ENCODE results near the gene FGF5. TPM values are rescaled to one million over a fixed set of nuclear protein-coding genes. Genes with fewer than 3 reads are reported as not detected.

FGF5 gene
- total and polyA plus RNA-seq, 2 of the 13 experiments (the other 11 are each of a cell fraction or from before 2014, with no cell fraction given), result not detected

- Histone ChIP-seq H3K79me2 (ENCODE audit: insufficient read depth, low read length) (no peaks in the 10 kb centered on the region), H3K4me3 (replicated peaks in 1 of 3; ENCODE audit: insufficient read depth in 1 of 3, low read depth in 2 of 3, low read length in 3 of 3) (no peak overlapping the region), H4K20me1 (ENCODE audit: insufficient read depth, low read length) (no peaks in the 10 kb centered on the region), H3K9ac (ENCODE audit: insufficient read depth, low read depth, low read length) (no peak overlapping the region), H3K27me3 (ENCODE audit: control insufficient read depth in 1 of 2, insufficient read depth in 2 of 2, low read length in 2 of 2) (no peaks in the 10 kb centered on the region), H3K9me3 (ENCODE audit: low read length) (no peaks in the 10 kb centered on the region), H2AFZ (ENCODE audit: low read length) (no peak overlapping the region), H3K4me1 (ENCODE audit: insufficient read depth, low read length) (no peaks in the 10 kb centered on the region), H3K4me2 (ENCODE audit: low read depth, low read length) (no peak overlapping the region), H3K36me3 (replicated peaks in 1 of 2; ENCODE audit: control insufficient read depth in 1 of 2, insufficient read depth in 2 of 2, low read length in 2 of 2) (no peaks in the 10 kb centered on the region), H3K27ac (ENCODE audit: extremely low read length, insufficient read depth, low read length) (no peak overlapping the region)
- CTCF ChIA-PET (ENCODE audit: low intra/inter-chr PET ratio, low total read pairs), result no interaction called here
- no peak for ATAC-seq
- DNase-seq (ENCODE audit: low spot score), result no peak
- in situ Hi-C loops (cut with HindIII; ENCODE audit: extremely low pct_ligation_motif_present, low pct_unique_long_range_greater_than_20kb), result no loop called here
- no peak for FAIRE-seq
- no TSS peak for BruUV-seq (replicated peaks)
- no peak for TF ChIP-seq ZNF180 (CRISPR knock-in tag; IDR thresholded peaks at IDR 0.05; ENCODE audit: borderline replicate concordance, low read depth)
- no peak for TF ChIP-seq ARNTL (CRISPR knock-in tag; IDR thresholded peaks at IDR 0.05)
- TF ChIP-seq MTA3 (CRISPR knock-in tag; IDR thresholded peaks at IDR 0.05), result no peak
- TF ChIP-seq ZNF24 (IDR thresholded peaks at IDR 0.05), result no peak
- TF ChIP-seq CENPX (CRISPR knock-in tag; IDR thresholded peaks at IDR 0.05), result no peak
- TF ChIP-seq ZNF567 (CRISPR knock-in tag; IDR thresholded peaks at IDR 0.05; ENCODE audit: borderline replicate concordance), result no peak
- no peak for TF ChIP-seq ZNF460 (CRISPR knock-in tag; IDR thresholded peaks at IDR 0.05; ENCODE audit: borderline replicate concordance)
- no peak for TF ChIP-seq THRA (CRISPR knock-in tag; IDR thresholded peaks at IDR 0.05; ENCODE audit: borderline replicate concordance)
- TF ChIP-seq ZSCAN30 (CRISPR knock-in tag; IDR thresholded peaks at IDR 0.05), result no peak
- TF ChIP-seq ZNF879 (CRISPR knock-in tag; IDR thresholded peaks at IDR 0.05), result no peak
- TF ChIP-seq ZNF329 (CRISPR knock-in tag; IDR thresholded peaks at IDR 0.05; ENCODE audit: low read depth), result no peak
- TF ChIP-seq NFKBIZ (CRISPR knock-in tag; IDR thresholded peaks at IDR 0.05), result no peak
- TF ChIP-seq HMG20B (CRISPR knock-in tag; conservative IDR thresholded peaks at IDR 0.05), result no peak
- TF ChIP-seq KAT8 (CRISPR knock-in tag; IDR thresholded peaks at IDR 0.05), result no peak
- no peak for TF ChIP-seq TMF1 (CRISPR knock-in tag; IDR thresholded peaks at IDR 0.05; ENCODE audit: low read depth)
- no peak for TF ChIP-seq ZNF260 (CRISPR knock-in tag; IDR thresholded peaks at IDR 0.05; ENCODE audit: borderline replicate concordance, low read depth)
- no peak for TF ChIP-seq ZBTB46 (CRISPR knock-in tag; IDR thresholded peaks at IDR 0.05; ENCODE audit: borderline replicate concordance)
- intact Hi-C loops (cut with micrococcal nuclease; ENCODE audit: unreplicated experiment), result no loop called here
- POLR2A ChIA-PET, result no interaction called here
- 3% methylated on average over 6 of the region's 6 CpGs for WGBS (ENCODE audit: low lambda C conversion rate)
Observed at GRCh38 chr4:80237992-80238391, 28.5 kb upstream of the FGF5 start.
